Caco-2 (cell line): ENCODE results near the gene MGP. TPM values are rescaled to one million over a fixed set of nuclear protein-coding genes. Genes with fewer than 3 reads are reported as not detected.

Experiments used
- BruUV-seq: library from RNA; stranded (reverse); fragments of 400-500 nt; replicated peaks from 2 replicates; lab custom pipeline; 2021; lab: Mats Ljungman, UMichigan
- CTCF ChIA-PET: fragments of 300-600 bp; sonication (Branson Sonifier 250); formaldehyde crosslinking; loops from one replicate; lab custom pipeline; 2022; ENCODE audit warnings: antibody characterized with exemption; lab: Charles Lee
- POLR2A ChIA-PET: fragments of 300-600 bp; sonication (Branson Sonifier 250); formaldehyde crosslinking; loops from one replicate; lab custom pipeline; 2022; ENCODE audit warnings: antibody characterized with exemption; lab: Charles Lee
- DNase-seq, 2 experiments: peaks; one replicate each; pipeline versions ENCODE4 v3.0.0 to v3.0.0-alpha.2; 2020 to 2022
- H3K27me3 ChIP-seq: replicated peaks from 2 replicates; pipeline ENCODE4 v1.6.0; 2011; ENCODE audit warnings: low read length; ENCODE audit not compliant: control insufficient read depth, insufficient read depth
- H3K36me3 ChIP-seq: 2 replicates; pipeline ENCODE4 v1.5.1; 2011; ENCODE audit warnings: low read length; ENCODE audit not compliant: control insufficient read depth, insufficient read depth
- H3K4me1 ChIP-seq: fragments of 250-450 bp; sonication (Bioruptor Pico); 2 replicates; pipeline ENCODE4 v1.5.1; 2020; ENCODE audit warnings: mild to moderate bottlenecking
- H3K4me3 ChIP-seq: 2 replicates; pipeline ENCODE4 v1.5.1; 2011; ENCODE audit warnings: low read depth, mild to moderate bottlenecking, control low read depth, low read length
- H3K9me3 ChIP-seq: fragments of 250-450 bp; sonication (Bioruptor Pico); 2 replicates; pipeline ENCODE4 v1.5.1; 2020; ENCODE audit warnings: mild to moderate bottlenecking, moderate library complexity
- H3K27ac Mint-ChIP-seq: one replicate; pipeline ENCODE4 v1.8.0; 2022; ENCODE audit warnings: mixed read lengths; ENCODE audit not compliant: unreplicated experiment
- H3K27me3 Mint-ChIP-seq: one replicate; pipeline ENCODE4 v1.8.0; 2022; ENCODE audit warnings: mixed read lengths; ENCODE audit not compliant: insufficient read depth, unreplicated experiment
- H3K36me3 Mint-ChIP-seq: one replicate; pipeline ENCODE4 v1.8.0; 2022; ENCODE audit warnings: mild to moderate bottlenecking, mixed read lengths; ENCODE audit not compliant: insufficient read depth, unreplicated experiment
- H3K4me1 Mint-ChIP-seq: one replicate; pipeline ENCODE4 v1.8.0; 2022; ENCODE audit warnings: low read depth, mixed read lengths; ENCODE audit not compliant: unreplicated experiment
- H3K4me3 Mint-ChIP-seq: one replicate; pipeline ENCODE4 v1.8.0; 2022; ENCODE audit warnings: mild to moderate bottlenecking, moderate library complexity, mixed read lengths; ENCODE audit not compliant: unreplicated experiment
- H3K9me3 Mint-ChIP-seq: one replicate; pipeline ENCODE4 v1.8.0; 2022; ENCODE audit warnings: mixed read lengths; ENCODE audit not compliant: unreplicated experiment
- CTCF ChIP-seq, 2 experiments: fragments of 200-600 bp in 1 of 2; IDR thresholded peaks; 1 replicate in 1 of 2; 2 replicates in 1 of 2; pipeline versions ENCODE4 v1.5.1 to v1.8.0; 2011 to 2022; ENCODE audit warnings: antibody characterized with exemption in 1 of 2, control low read depth in 1 of 2, inconsistent platforms in 1 of 2, low read depth in 1 of 2, low read length in 1 of 2, mild to moderate bottlenecking in 1 of 2, moderate library complexity in 1 of 2; ENCODE audit not compliant: insufficient read depth in 1 of 2, severe bottlenecking in 1 of 2, unreplicated experiment in 1 of 2
- intact Hi-C: fragments of 100-400 bp; cut with micrococcal nuclease; formaldehyde crosslinking; loops from one replicate; pipeline ENCODE4 v1.10.0; 2022; ENCODE audit not compliant: unreplicated experiment
- total RNA-seq: library from RNA; stranded (reverse); gene quantifications from 2 replicates; pipeline ENCODE4 v1.2.3, GENCODE V29; 2022

MGP gene
- total RNA-seq, 1 experiment from 2014 or later: not detected

DNA sequence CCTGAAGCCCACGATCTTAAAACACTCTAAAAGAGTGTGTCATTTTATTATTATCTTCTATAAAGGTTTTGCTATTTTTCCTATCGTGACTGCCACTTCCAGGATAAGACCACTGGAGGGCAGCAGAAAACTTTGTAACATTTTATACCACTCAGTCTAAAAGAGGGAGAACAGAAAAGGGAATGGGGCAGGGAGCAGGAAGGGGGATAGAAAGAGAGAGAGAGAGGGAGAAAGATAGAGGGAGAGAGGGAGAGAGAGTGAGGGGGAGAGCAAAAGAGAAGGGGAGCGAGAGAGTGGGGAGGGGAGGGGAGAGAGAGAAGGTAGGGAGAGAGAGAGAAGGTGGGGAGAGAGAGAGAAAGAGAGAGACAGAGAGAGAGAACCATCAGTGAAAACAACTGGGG, 40.3 kb downstream of the MGP start:
- H3K36me3 ChIP-seq: no peaks in the 10 kb centered on the region
- CTCF ChIA-PET: interaction anchor here (0.8 kb wide), 1 partner anchor 91 kb away, joined by 3 read pairs; no protein-coding TSS in a partner anchor
- no peaks in the 10 kb centered on the region for H3K36me3 Mint-ChIP-seq

GRCh38 chr12:14844401-14844800, 41.3 kb downstream of the MGP start:
- peaks cover 20% of the 10 kb centered on the region for H3K4me1 Mint-ChIP-seq
- TF ChIP-seq CTCF (IDR thresholded peaks at IDR 0.05; ENCODE audit: insufficient read depth in 1 of 2, low read depth in 1 of 2, low read length in 1 of 2, severe bottlenecking in 1 of 2, unreplicated experiment in 1 of 2): no peak
- intact Hi-C loops: loop anchor here (2.0 to 5.0 kb wide), 2 partner anchors 42 to 308 kb away; partner anchors contain the start of genes C12orf60 and WBP11
- DNase-seq: no peak
- Histone ChIP-seq H3K36me3 (no peaks in the 10 kb centered on the region), H3K27me3 (no peaks in the 10 kb centered on the region), H3K9me3 (no peaks in the 10 kb centered on the region), H3K4me1 (peaks cover 32% of the 10 kb centered on the region), H3K4me3 (no peak overlapping the region)
- peaks cover 2% of the 10 kb centered on the region for H3K27me3 Mint-ChIP-seq
- ChIA-PET CTCF (interaction anchor here (2.2 kb wide), 1 partner anchor 151 kb away, joined by 6 read pairs; no protein-coding TSS in a partner anchor), POLR2A (no interaction called here)
- BruUV-seq: no TSS peak
- no peak overlapping the region for H3K4me3 Mint-ChIP-seq
- H3K27ac Mint-ChIP-seq: no peak overlapping the region
- peaks cover 3% of the 10 kb centered on the region for H3K9me3 Mint-ChIP-seq
- H3K36me3 Mint-ChIP-seq: no peaks in the 10 kb centered on the region

More for the DNA sequence above, 40.3 kb downstream of the MGP start:
- no peak overlapping the region for H3K27ac Mint-ChIP-seq
- intact Hi-C loops: loop anchor here (1.0 to 5.0 kb wide), 9 partner anchors 34 to 424 kb away; partner anchors contain the start of gene RERG
- H3K4me1 ChIP-seq: peaks cover 32% of the 10 kb centered on the region
- peak; percentile 53 to 70 for DNase-seq
- peaks cover 2% of the 10 kb centered on the region for H3K27me3 Mint-ChIP-seq
- no peak overlapping the region for H3K4me3 ChIP-seq
- peak; percentile 80 to 89 for TF ChIP-seq CTCF (IDR thresholded peaks at IDR 0.05; ENCODE audit: insufficient read depth in 1 of 2, low read depth in 1 of 2, low read length in 1 of 2, severe bottlenecking in 1 of 2, unreplicated experiment in 1 of 2)
- BruUV-seq: no TSS peak
- POLR2A ChIA-PET: no interaction called here
- H3K9me3 Mint-ChIP-seq: no peaks in the 10 kb centered on the region
- no peak overlapping the region for H3K4me3 Mint-ChIP-seq
- H3K9me3 ChIP-seq: no peaks in the 10 kb centered on the region
- no peaks in the 10 kb centered on the region for H3K27me3 ChIP-seq
- H3K4me1 Mint-ChIP-seq: peaks cover 19% of the 10 kb centered on the region

GRCh38 chr12:14843425-14843887, 42.2 kb downstream of the MGP start, which contains the start of gene ART4:
ART4 (minus strand) TSS chr12:14843526; CDS start chr12:14843113, 413 bp downstream.
- Mint-ChIP-seq H3K4me1 (peaks cover 20% of the 10 kb centered on the region), H3K27ac (peak within 1 kb of the TSS; percentile 24), H3K27me3 (peaks cover 2% of the 10 kb centered on the region), H3K4me3 (peak within 1 kb of the TSS; percentile 13), H3K9me3 (peaks cover 11% of the 10 kb centered on the region), H3K36me3 (no peaks in the 10 kb centered on the region)
- DNase-seq: peak; percentile 24 to 57
- intact Hi-C loops: loop anchor here (2.0 to 5.0 kb wide), 2 partner anchors 41 to 69 kb away; partner anchors contain the start of genes C12orf60 and WBP11
- no peaks in the 10 kb centered on the region for H3K9me3 ChIP-seq
- H3K27me3 ChIP-seq: no peaks in the 10 kb centered on the region
- no peaks in the 10 kb centered on the region for H3K36me3 ChIP-seq
- BruUV-seq: no TSS peak
- H3K4me3 ChIP-seq: no peak within 1 kb of the TSS
- TF ChIP-seq CTCF (IDR thresholded peaks at IDR 0.05; ENCODE audit: insufficient read depth in 1 of 2, low read depth in 1 of 2, low read length in 1 of 2, severe bottlenecking in 1 of 2, unreplicated experiment in 1 of 2): no peak
- CTCF ChIA-PET: interaction anchor here (2.2 kb wide), 1 partner anchor 152 kb away, joined by 6 read pairs; no protein-coding TSS in a partner anchor
- POLR2A ChIA-PET: no interaction called here
- peaks cover 32% of the 10 kb centered on the region for H3K4me1 ChIP-seq
